ENCODE results near the gene MRPS16.

DNA sequence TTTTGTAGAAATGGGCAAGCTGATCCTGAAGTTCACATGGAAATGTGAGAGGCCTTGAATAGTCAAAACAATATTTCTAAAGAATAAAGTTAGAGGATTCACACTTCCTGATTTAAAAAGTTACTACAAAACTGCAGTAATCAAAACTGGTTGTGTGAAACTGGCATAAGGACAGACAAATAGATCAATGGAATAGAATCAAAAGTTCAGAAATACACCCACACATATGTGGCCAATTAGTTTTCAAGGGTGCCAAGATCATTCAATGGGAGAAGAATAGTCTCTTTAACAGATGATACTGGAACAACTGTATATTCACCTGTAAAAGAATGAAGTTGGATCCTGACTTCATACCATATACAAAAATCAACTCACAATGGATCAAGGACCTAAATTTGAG lies 33.1 kb downstream of the MRPS16 start:
- TF ChIP-seq POLR2A (IDR thresholded peaks at IDR 0.05) (no peak), CTCF (IDR thresholded peaks at IDR 0.05) (no peak), POLR2AphosphoS5 (IDR thresholded peaks at IDR 0.05; ENCODE audit: insufficient read depth in 1 of 2, low read depth in 1 of 2) (no peak)

All from vagina (tissue), 2 donors.